ENCODE results near the gene MLN.

- TF ChIP-seq SMC3 (IDR thresholded peaks at IDR 0.05; ENCODE audit: low read depth, low read length) = no peak
- no peak for TF ChIP-seq CTCF (conservative IDR thresholded peaks at IDR 0.05; ENCODE audit: low read depth, low read length)
- no peak for TF ChIP-seq POLR2A (IDR thresholded peaks at IDR 0.05; ENCODE audit: low read depth, low read length)
- no peak for TF ChIP-seq MXI1 (IDR thresholded peaks at IDR 0.05; ENCODE audit: borderline replicate concordance, low read depth, low read length)
- TF ChIP-seq RFX5 (IDR thresholded peaks at IDR 0.05; ENCODE audit: low read depth, low read length) = no peak
- no peak for TF ChIP-seq RCOR1 (IDR thresholded peaks at IDR 0.05; ENCODE audit: insufficient replicate concordance, low read length)
- no peak for TF ChIP-seq RAD21 (IDR thresholded peaks at IDR 0.05; ENCODE audit: low read length)
Measured at GRCh38 chr6:33828764-33829731, 25.2 kb upstream of the MLN start.
